Natural killer cell (primary cell): ENCODE data around the gene KDM4C. TPM values are rescaled to one million over a fixed set of nuclear protein-coding genes. Genes with fewer than 3 reads are reported as not detected.

ENCODE experiments used
- ATAC-seq, 3 donors: fragments of 150-1000 bp in 2 of 3; fragments of 200-7000 bp in 1 of 3; cut with Tn5 transposase; 1 replicate in 1 of 3; 2 replicates in 2 of 3; pipeline ENCODE4 v1.10.0; 2021; ENCODE audit warnings: mild to moderate bottlenecking in 2 of 3, moderate library complexity in 2 of 3
- DNase-seq, 2 donors: peaks; one replicate each; pipeline versions ENCODE4 v3.0.0 to v3.0.0-alpha.2; 2013 to 2021; ENCODE audit warnings: mixed read lengths in 1 of 2
- H3K27ac ChIP-seq: one replicate; pipeline ENCODE4 v1.5.1; 2013; ENCODE audit warnings: mild to moderate bottlenecking, low read length
- H3K27me3 ChIP-seq: one replicate; pipeline ENCODE4 v1.6.1; 2013; ENCODE audit warnings: low read length; ENCODE audit not compliant: control insufficient read depth, insufficient read depth
- H3K36me3 ChIP-seq: one replicate; pipeline ENCODE4 v1.6.1; 2013; ENCODE audit warnings: low read length; ENCODE audit not compliant: control insufficient read depth, insufficient read depth
- H3K4me1 ChIP-seq: one replicate; pipeline ENCODE4 v1.6.1; 2013; ENCODE audit warnings: low read length; ENCODE audit not compliant: control insufficient read depth, insufficient read depth
- H3K4me3 ChIP-seq: one replicate; pipeline ENCODE4 v1.5.1; 2013; ENCODE audit warnings: low read length
- H3K9me3 ChIP-seq: one replicate; pipeline ENCODE4 v1.6.1; 2013; ENCODE audit warnings: low read length; ENCODE audit not compliant: control insufficient read depth, insufficient read depth
- H3K27ac Mint-ChIP-seq, 2 donors: one replicate each; pipeline ENCODE4 v1.8.0; 2022; ENCODE audit warnings: mild to moderate bottlenecking in 2 of 2, mixed read lengths in 2 of 2, moderate library complexity in 1 of 2
- H3K27me3 Mint-ChIP-seq, 2 donors: one replicate each; pipeline ENCODE4 v1.8.0; 2022; ENCODE audit warnings: low read depth in 2 of 2, mixed read lengths in 2 of 2
- H3K36me3 Mint-ChIP-seq: one replicate; pipeline ENCODE4 v1.8.0; 2022; ENCODE audit warnings: mixed read lengths
- H3K4me1 Mint-ChIP-seq, 2 donors: one replicate each; pipeline ENCODE4 v1.8.0; 2022; ENCODE audit warnings: mixed read lengths in 2 of 2
- H3K4me3 Mint-ChIP-seq: one replicate; pipeline ENCODE4 v1.8.0; 2022; ENCODE audit warnings: mild to moderate bottlenecking, moderate library complexity, mixed read lengths
- H3K9me3 Mint-ChIP-seq, 2 donors: one replicate each; pipeline ENCODE4 v1.8.0; 2022; ENCODE audit warnings: mixed read lengths in 2 of 2
- WGBS: methylation state at CpG from one replicate; pipeline ENCODE4 v1.1.7; 2013; ENCODE audit warnings: missing lambda C conversion rate; ENCODE audit not compliant: insufficient coverage; 5-methylcytosine and 5-hydroxymethylcytosine counted together
- intact Hi-C: fragments of 100-400 bp; cut with micrococcal nuclease; formaldehyde crosslinking; loops from one replicate; pipeline ENCODE4 v1.14.2; 2022
- total RNA-seq, 4 donors: library from RNA; stranded (reverse); fragments of 120-200 nt in 1 of 4; gene quantifications; one replicate each; pipeline versions ENCODE4 v1.2.3 to v1.2.4, GENCODE V29; 2013 to 2022
- TF ChIP-seq, protein P1 (sequence below): fragments of 200-600 bp; IDR thresholded peaks from one replicate; pipeline ENCODE4 v1.8.0; 2022; ENCODE audit warnings: antibody characterized with exemption

KDM4C gene
- total RNA-seq, 3 donors from 2014 or later (not counting 1 experiment from before 2014, with no cell fraction given): 115 to 137 (median 116) TPM

DNA sequence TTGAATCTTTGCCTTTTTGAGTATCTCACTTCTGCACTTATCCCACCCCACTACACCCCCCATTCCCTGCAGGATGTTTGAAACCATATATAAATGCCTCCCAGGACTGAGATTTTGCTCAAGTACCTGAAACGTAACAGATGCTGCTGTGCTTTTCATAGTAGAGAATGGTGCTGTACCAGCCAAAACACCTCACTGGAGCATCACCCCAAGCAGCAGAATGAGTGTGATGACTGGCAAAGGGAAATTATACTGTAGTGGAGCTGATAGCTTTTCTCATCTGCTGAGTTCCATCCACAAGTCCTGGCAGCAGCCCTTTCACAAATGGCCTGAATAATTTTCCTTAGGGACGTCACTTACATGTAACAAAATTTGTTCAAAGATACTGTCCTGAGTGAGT is 246.1 kb downstream of the KDM4C start:
- Histone ChIP-seq H3K9me3 (peaks cover 5% of the 10 kb centered on the region), H3K4me1 (no peaks in the 10 kb centered on the region), H3K27me3 (no peaks in the 10 kb centered on the region), H3K36me3 (peaks cover 15% of the 10 kb centered on the region), H3K4me3 (no peak overlapping the region), H3K27ac (no peak overlapping the region)
- Mint-ChIP-seq H3K4me1 (peaks cover 10 to 12% of the 10 kb centered on the region in 2 donors), H3K36me3 (peaks cover 11% of the 10 kb centered on the region), H3K9me3 (no peaks in the 10 kb centered on the region), H3K27ac (no peak overlapping the region), H3K27me3 (no peaks in the 10 kb centered on the region), H3K4me3 (no peak overlapping the region)
- intact Hi-C loops: no loop called here
- TF ChIP-seq, protein P1, sequence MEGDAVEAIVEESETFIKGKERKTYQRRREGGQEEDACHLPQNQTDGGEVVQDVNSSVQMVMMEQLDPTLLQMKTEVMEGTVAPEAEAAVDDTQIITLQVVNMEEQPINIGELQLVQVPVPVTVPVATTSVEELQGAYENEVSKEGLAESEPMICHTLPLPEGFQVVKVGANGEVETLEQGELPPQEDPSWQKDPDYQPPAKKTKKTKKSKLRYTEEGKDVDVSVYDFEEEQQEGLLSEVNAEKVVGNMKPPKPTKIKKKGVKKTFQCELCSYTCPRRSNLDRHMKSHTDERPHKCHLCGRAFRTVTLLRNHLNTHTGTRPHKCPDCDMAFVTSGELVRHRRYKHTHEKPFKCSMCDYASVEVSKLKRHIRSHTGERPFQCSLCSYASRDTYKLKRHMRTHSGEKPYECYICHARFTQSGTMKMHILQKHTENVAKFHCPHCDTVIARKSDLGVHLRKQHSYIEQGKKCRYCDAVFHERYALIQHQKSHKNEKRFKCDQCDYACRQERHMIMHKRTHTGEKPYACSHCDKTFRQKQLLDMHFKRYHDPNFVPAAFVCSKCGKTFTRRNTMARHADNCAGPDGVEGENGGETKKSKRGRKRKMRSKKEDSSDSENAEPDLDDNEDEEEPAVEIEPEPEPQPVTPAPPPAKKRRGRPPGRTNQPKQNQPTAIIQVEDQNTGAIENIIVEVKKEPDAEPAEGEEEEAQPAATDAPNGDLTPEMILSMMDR: no peak
- ATAC-seq (no peak), DNase-seq (no peak)
- 94% methylated on average over 2 of the region's 2 CpGs for WGBS

DNA sequence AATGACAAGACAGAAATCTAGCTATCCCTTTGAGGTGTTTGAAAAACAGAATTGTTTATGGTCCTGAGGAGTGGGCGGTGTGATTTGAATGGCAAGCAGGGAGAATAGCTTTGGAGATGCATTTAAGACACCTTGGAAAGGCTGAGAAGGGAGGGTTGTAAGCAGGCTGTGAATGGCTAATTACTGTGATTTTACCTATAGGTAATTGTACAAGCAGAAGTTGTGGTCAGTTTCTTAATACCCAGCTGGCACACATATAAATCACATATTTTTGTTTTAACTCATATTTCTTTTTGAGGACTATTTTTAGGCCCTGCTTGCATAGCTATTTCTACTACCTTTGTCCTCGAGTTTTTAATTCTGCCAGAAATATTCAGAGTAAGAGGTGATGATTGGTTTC is 248.6 kb downstream of the KDM4C start:
- no peak overlapping the region for H3K27ac ChIP-seq
- peak overlapping the region in 1 of 2 donors; percentile 44 for H3K27ac Mint-ChIP-seq
- peaks cover 5% of the 10 kb centered on the region for H3K9me3 ChIP-seq
- H3K36me3 ChIP-seq: peaks cover 28% of the 10 kb centered on the region
- peaks cover 2% of the 10 kb centered on the region for H3K4me1 ChIP-seq
- peaks cover 14% of the 10 kb centered on the region for H3K36me3 Mint-ChIP-seq
- TF ChIP-seq, protein P1: no peak
- no peaks in the 10 kb centered on the region for H3K27me3 Mint-ChIP-seq
- H3K4me1 Mint-ChIP-seq: peaks cover 11 to 12% of the 10 kb centered on the region in 2 donors
- H3K4me3 ChIP-seq: no peak overlapping the region
- H3K9me3 Mint-ChIP-seq: no peaks in the 10 kb centered on the region
- H3K4me3 Mint-ChIP-seq: no peak overlapping the region
- WGBS: 96% methylated on average over 1 of the region's 2 CpGs
- intact Hi-C loops: no loop called here
- no peak for ATAC-seq
- no peaks in the 10 kb centered on the region for H3K27me3 ChIP-seq
- DNase-seq: no peak

DNA sequence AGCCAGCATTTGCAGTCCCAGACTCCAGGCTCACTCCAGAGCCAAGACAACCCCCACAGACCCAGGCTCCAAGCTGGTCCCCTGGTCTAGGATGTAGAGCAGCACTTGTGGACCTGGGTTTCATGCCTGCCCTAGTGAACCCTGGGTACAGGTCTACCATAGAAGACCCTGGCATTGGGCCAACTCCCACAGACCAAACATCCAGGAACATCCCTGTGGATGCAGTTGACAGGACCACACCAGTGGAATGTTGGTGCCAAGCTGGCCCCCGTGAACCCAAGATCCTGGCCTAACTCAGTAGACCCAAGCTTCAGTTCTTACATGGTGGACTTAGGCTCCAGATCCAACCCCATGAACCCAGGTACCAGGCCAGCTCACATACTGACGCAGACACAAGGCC is 250.6 kb downstream of the KDM4C start:
- WGBS: 48% methylated on average over 2 of the region's 2 CpGs
- Histone ChIP-seq H3K4me1 (peaks cover 10% of the 10 kb centered on the region), H3K4me3 (no peak overlapping the region), H3K27ac (no peak overlapping the region), H3K36me3 (peaks cover 38% of the 10 kb centered on the region), H3K27me3 (no peaks in the 10 kb centered on the region), H3K9me3 (peaks cover 5% of the 10 kb centered on the region)
- Mint-ChIP-seq H3K27ac (no peak overlapping the region), H3K4me3 (no peak overlapping the region), H3K9me3 (no peaks in the 10 kb centered on the region), H3K4me1 (peaks cover 18 to 19% of the 10 kb centered on the region in 2 donors), H3K27me3 (no peaks in the 10 kb centered on the region), H3K36me3 (peaks cover 18% of the 10 kb centered on the region)
- ATAC-seq (no peak), DNase-seq (no peak)
- intact Hi-C loops: no loop called here
- TF ChIP-seq, protein P1: no peak

DNA sequence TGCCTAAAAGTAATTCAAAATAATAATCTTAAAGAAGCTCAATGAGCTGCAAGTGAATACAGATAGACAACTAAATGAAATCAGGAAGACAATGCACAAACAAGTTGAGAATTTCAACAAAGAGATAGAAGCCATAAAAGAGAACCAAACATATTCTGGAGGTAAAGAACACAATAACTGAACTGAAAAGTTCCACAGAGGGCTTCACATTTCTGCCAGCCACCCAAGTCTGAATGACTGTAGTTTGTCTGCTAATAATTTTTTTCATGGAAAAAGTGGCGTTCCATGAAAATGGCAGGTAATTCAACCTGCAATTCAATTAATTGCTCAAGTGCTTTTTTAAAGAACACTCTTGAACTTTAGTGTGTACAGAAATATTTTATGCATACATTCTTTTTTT is 251.3 kb downstream of the KDM4C start:
- 100% methylated on average over 1 of the region's 1 CpG for WGBS

More for the DNA sequence above, 251.3 kb downstream of the KDM4C start:
- peaks cover 5% of the 10 kb centered on the region for H3K9me3 ChIP-seq
- Mint-ChIP-seq H3K36me3 (peaks cover 24% of the 10 kb centered on the region), H3K27me3 (no peaks in the 10 kb centered on the region), H3K4me1 (peaks cover 18 to 19% of the 10 kb centered on the region in 2 donors), H3K27ac (no peak overlapping the region), H3K4me3 (no peak overlapping the region), H3K9me3 (no peaks in the 10 kb centered on the region)
- no peak for ATAC-seq
- TF ChIP-seq, protein P1: no peak
- H3K27me3 ChIP-seq: no peaks in the 10 kb centered on the region
- no peak for DNase-seq
- H3K4me3 ChIP-seq: no peak overlapping the region
- intact Hi-C loops: no loop called here
- H3K27ac ChIP-seq: no peak overlapping the region
- H3K36me3 ChIP-seq: peaks cover 44% of the 10 kb centered on the region
- peaks cover 10% of the 10 kb centered on the region for H3K4me1 ChIP-seq
